Keratinocyte (primary cell): Measurements from ENCODE around the gene SCUBE1. TPM values are rescaled to one million over a fixed set of nuclear protein-coding genes. Genes with fewer than 3 reads are reported as not detected.

Experiments used
- DNase-seq: peaks from one replicate; pipeline ENCODE4 v3.0.0-alpha.2; 2011; ENCODE audit warnings: low read depth, missing footprints, low spot score
- FAIRE-seq: peaks from 2 replicates; lab custom pipeline; 2011; peaks lifted over from hg19 to GRCh38; lab: Jason Lieb, UNC
- H2AFZ ChIP-seq: 2 replicates; pipeline ENCODE4 v1.6.0; 2012; ENCODE audit warnings: low read length, control low read depth, inconsistent platforms; ENCODE audit not compliant: control insufficient read depth
- H3K27ac ChIP-seq: 2 replicates; pipeline ENCODE4 v1.5.1; 2011; ENCODE audit warnings: low read length; ENCODE audit not compliant: control insufficient read depth, insufficient read depth
- H3K27me3 ChIP-seq: 3 replicates; pipeline ENCODE4 v1.6.0; 2011; ENCODE audit warnings: low read length; ENCODE audit not compliant: control insufficient read depth, insufficient read depth; ENCODE audit errors: extremely low read depth
- H3K36me3 ChIP-seq, 2 experiments: 2 replicates in 1 of 2; 3 replicates in 1 of 2; pipeline ENCODE4 v1.5.1; 2011; ENCODE audit warnings: low read length in 2 of 2, mild to moderate bottlenecking in 1 of 2; ENCODE audit not compliant: control insufficient read depth in 2 of 2, insufficient read depth in 2 of 2; ENCODE audit errors: extremely low read depth in 1 of 2
- H3K4me1 ChIP-seq: 3 replicates; pipeline ENCODE4 v1.5.1; 2011; ENCODE audit warnings: low read length; ENCODE audit not compliant: control insufficient read depth, insufficient read depth; ENCODE audit errors: extremely low read depth
- H3K4me2 ChIP-seq: 3 replicates; pipeline ENCODE4 v1.6.0; 2011; ENCODE audit warnings: low read depth, low read length; ENCODE audit not compliant: control insufficient read depth, insufficient read depth; ENCODE audit errors: extremely low read depth
- H3K4me3 ChIP-seq, 3 experiments: fragments of 200-600 bp in 1 of 3; sonication (generic) in 1 of 3; 2 replicates in 2 of 3; 3 replicates in 1 of 3; pipeline ENCODE4 v1.5.1; 2011 to 2016; ENCODE audit warnings: low read length in 3 of 3, mild to moderate bottlenecking in 3 of 3, control low read depth in 2 of 3, inconsistent platforms in 1 of 3, low read depth in 1 of 3, mixed read lengths in 1 of 3, mixed run types in 1 of 3, moderate library complexity in 1 of 3; ENCODE audit not compliant: control insufficient read depth in 2 of 3, insufficient read depth in 2 of 3; ENCODE audit errors: extremely low read depth in 1 of 3
- H3K79me2 ChIP-seq: 2 replicates; pipeline ENCODE4 v1.6.0; 2012; ENCODE audit warnings: low read length; ENCODE audit not compliant: control insufficient read depth, insufficient read depth
- H3K9ac ChIP-seq: 3 replicates; pipeline ENCODE4 v1.6.0; 2011; ENCODE audit warnings: low read length; ENCODE audit not compliant: control insufficient read depth, insufficient read depth; ENCODE audit errors: extremely low read depth
- H3K9me1 ChIP-seq: 3 replicates; pipeline ENCODE4 v1.6.0; 2011; ENCODE audit warnings: low read length; ENCODE audit not compliant: control insufficient read depth, insufficient read depth; ENCODE audit errors: extremely low read depth
- H3K9me3 ChIP-seq: 2 replicates; pipeline ENCODE4 v1.5.1; 2012; ENCODE audit warnings: low read depth, low read length; ENCODE audit not compliant: control insufficient read depth
- H4K20me1 ChIP-seq: 3 replicates; pipeline ENCODE4 v1.6.0; 2011; ENCODE audit warnings: low read length; ENCODE audit not compliant: control insufficient read depth, insufficient read depth; ENCODE audit errors: extremely low read depth
- CTCF ChIP-seq, 3 experiments: IDR thresholded peaks in 1 of 3; conservative IDR thresholded peaks in 1 of 3; optimal IDR thresholded peaks in 1 of 3; 2 replicates in 2 of 3; 3 replicates in 1 of 3; pipeline versions ENCODE3 to v1.5.1; 2011; ENCODE audit warnings: low read length in 3 of 3, mild to moderate bottlenecking in 3 of 3, moderate library complexity in 2 of 3, control low read depth in 1 of 3, inconsistent platforms in 1 of 3; ENCODE audit not compliant: insufficient read depth in 2 of 3; ENCODE audit errors: extremely low read depth in 1 of 3
- EZH2 ChIP-seq: IDR thresholded peaks from one replicate; pipeline ENCODE4 v1.6.1; 2012; ENCODE audit warnings: inconsistent platforms, mild to moderate bottlenecking, low read length, moderate library complexity
- dilution Hi-C: fragments of 300-500 bp; cut with MboI; formaldehyde crosslinking; loops from one replicate; pipeline ENCODE4 v1.7.0; 2020; ENCODE audit warnings: low sequenced_read_pairs; ENCODE audit not compliant: extremely low pct_ligation_motif_present
- polyA plus RNA-seq, 5 experiments: library from polyadenylated mRNA; depleted of rRNA in 3 of 5; stranded (reverse) in 3 of 5; stranded (forward) in 1 of 5; unstranded in 1 of 5; fragments of >200 nt; gene quantifications; 1 replicate in 1 of 5; 2 replicates in 3 of 5; 3 replicates in 1 of 5; pipeline versions ENCODE4 v1.2.1 to v1.2.3, GENCODE V29; 2011 to 2012; ENCODE audit warnings: missing spikeins in 2 of 5, low read depth in 1 of 5, low replicate concordance in 1 of 5

SCUBE1 gene
- polyA plus RNA-seq, 1 donor (not counting 4 experiments of a cell fraction or from before 2014, with no cell fraction given) = not detected

GRCh38 chr22:43365715-43366440 lies 22.7 kb upstream of the SCUBE1 start:
- Histone ChIP-seq H4K20me1 (no peaks in the 10 kb centered on the region), H3K9me1 (no peaks in the 10 kb centered on the region), H3K27ac (no peak overlapping the region), H3K79me2 (no peaks in the 10 kb centered on the region), H3K4me1 (no peaks in the 10 kb centered on the region), H3K27me3 (no peaks in the 10 kb centered on the region), H3K9ac (no peak overlapping the region), H2AFZ (no peak overlapping the region), H3K4me2 (no peak overlapping the region), H3K4me3 (no peak overlapping the region), H3K9me3 (no peaks in the 10 kb centered on the region), H3K36me3 (no peaks in the 10 kb centered on the region)
- no peak for TF ChIP-seq EZH2
- TF ChIP-seq CTCF (optimal IDR thresholded peaks at IDR 0.05 in 1 of 3, IDR thresholded peaks at IDR 0.05 in 1 of 3, conservative IDR thresholded peaks at IDR 0.05 in 1 of 3; ENCODE audit: extremely low read depth in 1 of 3, insufficient read depth in 2 of 3, low read length in 3 of 3) = no peak
- DNase-seq (no peak), FAIRE-seq (no peak)
- dilution Hi-C loops = no loop called here

- H2AFZ ChIP-seq = no peak overlapping the region
- no peaks in the 10 kb centered on the region for H3K27me3 ChIP-seq
- H3K4me3 ChIP-seq = no peak overlapping the region
- H3K9me1 ChIP-seq = no peaks in the 10 kb centered on the region
- no peaks in the 10 kb centered on the region for H3K36me3 ChIP-seq
- FAIRE-seq (no peak), DNase-seq (no peak)
- H3K27ac ChIP-seq = no peak overlapping the region
- no peak overlapping the region for H3K9ac ChIP-seq
- dilution Hi-C loops = no loop called here
- H3K9me3 ChIP-seq = no peaks in the 10 kb centered on the region
- no peaks in the 10 kb centered on the region for H4K20me1 ChIP-seq
- no peaks in the 10 kb centered on the region for H3K4me1 ChIP-seq
- no peak overlapping the region for H3K4me2 ChIP-seq
- no peak for TF ChIP-seq CTCF (optimal IDR thresholded peaks at IDR 0.05 in 1 of 3, IDR thresholded peaks at IDR 0.05 in 1 of 3, conservative IDR thresholded peaks at IDR 0.05 in 1 of 3; ENCODE audit: extremely low read depth in 1 of 3, insufficient read depth in 2 of 3, low read length in 3 of 3)
- TF ChIP-seq EZH2 = no peak
- H3K79me2 ChIP-seq = no peaks in the 10 kb centered on the region
These were observed 20.9 kb upstream of the SCUBE1 start for GRCh38 chr22:43364169-43364435.
